Bronchial epithelial cell (primary cell): Measurements from ENCODE around the gene TRAPPC14. TPM values are rescaled to one million over a fixed set of nuclear protein-coding genes. Genes with fewer than 3 reads are reported as not detected.
A peak's percentile ranks its signal among the peaks of the same experiment; 100 is the strongest.
"Not testable (repeated sequence)": the region's sequence is repeated elsewhere in the genome, so short reads cannot be mapped to it uniquely, and the experiment has no call there.

Source experiments
- DNase-seq: peaks from one replicate; pipeline ENCODE4 v3.0.0-alpha.2; 2010; ENCODE audit warnings: low read depth
- FAIRE-seq: peaks from 2 replicates; lab custom pipeline; 2011; peaks lifted over from hg19 to GRCh38; lab: Jason Lieb, UNC
- H3K27me3 ChIP-seq: 2 replicates; pipeline ENCODE4 v1.5.1; 2011; ENCODE audit warnings: low read length; ENCODE audit not compliant: control insufficient read depth, insufficient read depth
- H3K36me3 ChIP-seq: 2 replicates; pipeline ENCODE4 v1.5.1; 2011; ENCODE audit warnings: low read length; ENCODE audit not compliant: control insufficient read depth, insufficient read depth
- H3K4me3 ChIP-seq: 2 replicates; pipeline ENCODE4 v1.5.1; 2011; ENCODE audit warnings: mild to moderate bottlenecking, low read depth, low read length, control low read depth
- total RNA-seq: library from RNA; depleted of rRNA; stranded (reverse); fragments of >200 nt; gene quantifications from 2 replicates; pipeline ENCODE4 v1.2.1, GENCODE V29; 2014
- TF ChIP-seq, protein P1 (sequence below): IDR thresholded peaks from 2 replicates; pipeline ENCODE4 v1.5.1; 2011; ENCODE audit warnings: mild to moderate bottlenecking, moderate library complexity, low read length, control low read depth, inconsistent platforms; ENCODE audit not compliant: insufficient read depth, severe bottlenecking

Gene TRAPPC14
- total RNA-seq, 1 donor from 2014 or later, result 3.4 TPM

DNA sequence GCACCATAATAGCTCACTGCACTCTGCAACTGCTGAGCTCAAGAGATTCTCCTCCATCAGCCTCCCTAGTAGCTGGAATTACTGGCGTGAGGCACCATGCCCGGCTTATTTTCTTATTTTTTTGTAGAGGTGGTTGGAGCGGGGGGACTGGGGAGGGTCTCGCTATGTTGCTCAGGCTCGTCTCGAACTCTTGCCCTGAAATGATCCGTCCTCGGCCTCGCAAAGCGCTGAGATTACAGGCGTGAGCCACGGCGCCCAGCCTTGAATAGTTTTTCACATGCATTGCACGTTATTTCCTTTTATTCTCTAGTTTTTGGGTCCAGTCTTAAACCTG lies 10.3 kb downstream of the TRAPPC14 start:
- Histone ChIP-seq H3K4me3 (peak overlapping the region; percentile 37), H3K36me3 (peaks cover 6% of the 10 kb centered on the region), H3K27me3 (no peaks in the 10 kb centered on the region)
- no peak for DNase-seq
- no peak for FAIRE-seq
- TF ChIP-seq, protein P1, sequence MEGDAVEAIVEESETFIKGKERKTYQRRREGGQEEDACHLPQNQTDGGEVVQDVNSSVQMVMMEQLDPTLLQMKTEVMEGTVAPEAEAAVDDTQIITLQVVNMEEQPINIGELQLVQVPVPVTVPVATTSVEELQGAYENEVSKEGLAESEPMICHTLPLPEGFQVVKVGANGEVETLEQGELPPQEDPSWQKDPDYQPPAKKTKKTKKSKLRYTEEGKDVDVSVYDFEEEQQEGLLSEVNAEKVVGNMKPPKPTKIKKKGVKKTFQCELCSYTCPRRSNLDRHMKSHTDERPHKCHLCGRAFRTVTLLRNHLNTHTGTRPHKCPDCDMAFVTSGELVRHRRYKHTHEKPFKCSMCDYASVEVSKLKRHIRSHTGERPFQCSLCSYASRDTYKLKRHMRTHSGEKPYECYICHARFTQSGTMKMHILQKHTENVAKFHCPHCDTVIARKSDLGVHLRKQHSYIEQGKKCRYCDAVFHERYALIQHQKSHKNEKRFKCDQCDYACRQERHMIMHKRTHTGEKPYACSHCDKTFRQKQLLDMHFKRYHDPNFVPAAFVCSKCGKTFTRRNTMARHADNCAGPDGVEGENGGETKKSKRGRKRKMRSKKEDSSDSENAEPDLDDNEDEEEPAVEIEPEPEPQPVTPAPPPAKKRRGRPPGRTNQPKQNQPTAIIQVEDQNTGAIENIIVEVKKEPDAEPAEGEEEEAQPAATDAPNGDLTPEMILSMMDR, result no peak

DNA sequence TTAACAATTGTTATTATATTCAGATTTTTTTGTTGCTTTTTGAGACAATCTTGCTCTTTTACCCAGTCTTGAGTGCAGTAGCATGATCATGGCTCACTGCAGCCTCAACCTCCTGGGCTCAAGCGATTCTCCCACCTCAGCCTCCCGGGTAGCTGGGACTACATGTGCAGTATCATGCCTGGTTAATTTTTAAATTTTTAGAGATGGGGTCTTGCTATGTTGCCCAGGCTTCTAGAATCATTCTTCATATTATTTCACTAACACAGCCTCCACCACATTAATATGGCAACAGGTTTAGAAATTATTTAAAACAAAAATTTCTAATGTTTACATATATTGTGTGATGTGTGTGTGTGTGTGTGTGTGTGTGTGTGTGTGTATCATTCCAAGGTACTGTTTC lies 11.2 kb downstream of the TRAPPC14 start:
- TF ChIP-seq, protein P1, result no peak
- no peak for DNase-seq
- no peak for FAIRE-seq
- H3K4me3 ChIP-seq, result no peak overlapping the region
- no peaks in the 10 kb centered on the region for H3K27me3 ChIP-seq
- peaks cover 2% of the 10 kb centered on the region for H3K36me3 ChIP-seq

DNA sequence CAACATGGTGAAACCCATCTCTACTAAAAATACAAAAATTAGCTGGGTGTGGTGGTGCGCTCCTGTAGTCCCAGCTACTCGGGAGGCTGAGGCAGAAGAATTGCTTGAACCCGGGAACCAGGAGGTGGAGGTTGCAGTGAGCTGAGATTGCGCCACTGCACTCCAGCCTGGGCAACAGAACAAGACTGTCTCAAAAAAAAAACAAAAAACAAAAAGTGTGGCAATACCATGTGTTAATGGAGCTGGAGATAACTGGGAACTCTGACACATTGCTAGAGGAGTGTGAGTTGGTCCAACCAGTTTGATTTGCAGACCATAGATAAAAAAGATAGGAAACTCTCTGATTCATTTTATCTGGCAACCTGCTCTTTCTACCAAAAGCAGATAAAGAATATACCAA lies 12.2 kb downstream of the TRAPPC14 start:
- H3K4me3 ChIP-seq, H3K27me3 ChIP-seq, H3K36me3 ChIP-seq, FAIRE-seq: not testable (repeated sequence)
- DNase-seq, result peak; percentile 80

DNA sequence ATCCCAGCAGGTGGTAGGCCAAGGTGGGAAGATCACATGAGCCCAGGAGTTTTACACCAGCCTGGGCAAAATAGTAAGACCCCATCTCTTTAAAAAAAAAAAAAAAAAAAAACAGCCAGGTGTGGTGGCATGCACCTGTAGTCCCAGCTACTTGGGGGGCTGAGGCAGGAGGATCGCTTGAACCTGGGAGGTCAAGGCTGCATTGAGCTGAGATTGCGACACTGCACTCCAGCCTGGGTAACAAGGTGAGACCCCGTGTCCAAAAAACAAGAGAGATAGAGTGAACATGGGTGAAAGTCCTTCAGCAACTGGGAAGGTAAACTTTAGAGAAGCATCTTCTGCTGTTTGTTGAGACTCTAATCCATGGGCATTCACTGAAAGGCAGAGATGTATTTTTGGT lies 16.1 kb downstream of the TRAPPC14 start:
- no peak overlapping the region for H3K4me3 ChIP-seq
- FAIRE-seq (no peak), DNase-seq (no peak)
- no peaks in the 10 kb centered on the region for H3K36me3 ChIP-seq
- no peaks in the 10 kb centered on the region for H3K27me3 ChIP-seq
- TF ChIP-seq, protein P1, result no peak

DNA sequence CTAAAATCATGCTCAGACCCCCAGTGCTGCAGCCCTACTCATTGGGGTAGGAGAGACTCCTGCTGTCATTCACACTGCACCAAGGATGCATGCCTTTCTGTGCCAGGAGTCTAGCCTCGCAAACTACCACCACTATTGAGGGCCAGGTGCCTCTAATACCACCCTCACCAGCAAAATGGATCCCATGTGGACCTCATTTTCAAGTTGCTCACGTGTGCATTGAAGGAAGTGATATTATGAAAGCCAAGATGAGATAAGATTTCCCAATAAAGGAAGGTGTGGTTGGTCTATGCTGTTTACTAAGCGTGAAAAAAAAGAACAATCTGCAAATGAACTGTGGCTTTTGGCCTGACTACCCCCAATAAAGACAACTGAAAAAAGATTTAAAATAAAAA lies 17.0 kb downstream of the TRAPPC14 start:
- DNase-seq, result no peak
- no peak for FAIRE-seq
- no peak overlapping the region for H3K4me3 ChIP-seq
- H3K27me3 ChIP-seq, result no peaks in the 10 kb centered on the region
- H3K36me3 ChIP-seq, result no peaks in the 10 kb centered on the region
- TF ChIP-seq, protein P1, result no peak

DNA sequence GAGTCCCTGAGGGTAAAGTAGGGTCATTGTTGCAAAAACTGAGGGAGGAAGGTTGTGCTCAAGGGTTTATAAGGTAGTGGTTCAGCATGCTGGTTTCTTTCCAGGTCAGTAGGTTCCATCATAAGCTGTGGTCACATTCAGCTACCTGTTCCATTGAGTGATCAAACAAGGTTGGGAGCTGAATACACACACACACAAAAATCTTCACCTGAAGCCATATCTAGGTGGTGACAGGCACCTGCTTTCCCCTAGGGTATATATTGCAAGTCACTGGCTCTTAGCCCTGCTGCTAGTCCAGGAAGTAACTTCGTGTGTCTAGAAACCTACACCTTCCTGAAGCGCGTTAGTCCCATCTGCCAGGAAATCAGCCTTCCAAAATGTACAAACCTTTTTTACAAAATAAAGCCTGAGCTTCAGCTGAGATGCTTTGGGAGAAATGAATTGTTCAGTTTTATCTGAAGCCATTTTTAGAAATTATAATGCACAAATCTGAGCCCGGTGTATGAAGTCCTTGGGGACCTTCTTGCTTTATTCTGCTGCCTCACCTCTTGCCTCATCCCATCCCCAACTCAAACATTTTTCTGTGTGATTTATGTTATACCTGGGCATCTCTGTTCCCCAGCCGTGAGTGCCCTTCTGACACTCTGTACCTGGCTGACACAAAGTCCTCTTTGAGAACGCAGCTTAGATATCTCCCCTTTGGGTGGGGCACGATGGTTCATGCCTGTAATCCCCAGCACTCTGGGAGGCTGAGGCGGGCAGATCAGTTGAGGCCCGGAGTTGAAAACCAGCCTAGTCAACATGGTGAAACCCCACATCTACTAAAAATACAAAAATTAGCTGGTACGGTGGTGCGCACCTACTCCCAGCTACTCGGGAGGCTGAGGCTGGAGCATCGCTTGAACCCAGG lies 20.4 kb downstream of the TRAPPC14 start:
- Histone ChIP-seq H3K4me3 (no peak overlapping the region), H3K36me3 (no peaks in the 10 kb centered on the region), H3K27me3 (no peaks in the 10 kb centered on the region)
- FAIRE-seq (no peak), DNase-seq (no peak)
- TF ChIP-seq, protein P1, result no peak
